ENCODE data around the gene LRP1-AS. TPM values are rescaled to one million over a fixed set of nuclear protein-coding genes. Genes with fewer than 3 reads are reported as not detected.

LRP1-AS gene
- total RNA-seq = not detected in 2 replicates

GRCh38 chr12:57146961-57147944 lies at the start of gene LRP1-AS:
Gene LRP1-AS, minus strand, starts transcription at chr12:57147619.

GRCh38 chr12:57127726-57128518 lies 19.5 kb downstream of the LRP1-AS start, which contains the start of gene LRP1:
Gene LRP1, plus strand, starts transcription at chr12:57128483. Its CDS starts 482 bp downstream, at chr12:57128965.

DNA sequence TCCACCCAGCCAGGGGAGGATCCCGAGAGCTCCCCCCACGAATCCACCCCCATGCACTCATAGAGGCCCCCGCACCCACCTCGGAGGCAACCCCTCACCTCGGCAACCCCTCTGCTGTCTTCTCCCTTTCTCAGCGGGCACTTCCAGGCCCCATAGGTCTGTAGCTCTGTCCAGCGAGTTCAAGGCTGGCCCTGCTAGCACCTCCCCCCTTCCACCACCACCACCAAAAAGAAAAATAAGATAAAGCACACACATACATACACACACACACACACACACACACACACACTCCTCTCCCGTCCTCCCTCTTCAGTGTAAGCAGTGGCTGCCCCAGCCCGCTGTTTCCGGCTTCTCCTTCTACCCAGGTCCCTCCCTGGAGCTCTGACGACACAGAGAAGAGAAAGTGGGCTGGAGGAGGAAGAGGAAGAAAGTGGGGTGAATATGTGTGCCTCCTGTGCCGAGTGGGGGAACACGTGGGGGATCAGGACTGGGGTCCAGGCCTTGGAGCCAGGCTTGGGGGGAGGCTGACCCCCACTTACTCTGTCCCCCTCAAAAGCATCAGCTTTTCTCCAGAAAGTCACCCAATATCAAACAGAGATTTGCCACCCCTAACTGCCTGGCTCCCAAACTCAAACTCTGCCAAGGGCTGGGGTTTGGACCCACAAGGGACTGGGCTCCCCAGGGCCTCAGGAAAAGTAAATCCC lies 36.2 kb downstream of the LRP1-AS start, which contains the start of gene STAT6:
Gene STAT6, minus strand, starts transcription at position 332 of the 704 bp plus-strand sequence. CDS start 3,084 bp downstream, outside the sequence.

Other genes with a start within 250 kb of the LRP1-AS start
- 0.31 and 0.57 TPM in 2 replicates for gene SDR9C7, start 213.2 kb downstream of the LRP1-AS start, total RNA-seq
- gene RDH16, start 190.0 kb downstream of the LRP1-AS start, total RNA-seq = 0.16 TPM in 1 of 2 replicates, not detected in the other
- 2.5 and 3.2 TPM in 2 replicates for gene ZBTB39, start 141.1 kb downstream of the LRP1-AS start, total RNA-seq
- not detected in 2 replicates for gene TAC3, start 131.1 kb downstream of the LRP1-AS start, total RNA-seq
- not detected in 2 replicates for gene MYO1A, start 97.5 kb downstream of the LRP1-AS start, total RNA-seq
- 6.0 and 10.9 TPM in 2 replicates for gene NEMP1, start 68.8 kb downstream of the LRP1-AS start, total RNA-seq
- 31.2 and 41.2 TPM in 2 replicates for gene NAB2, start 58.5 kb downstream of the LRP1-AS start, total RNA-seq
- gene STAT6, start 36.3 kb downstream of the LRP1-AS start, total RNA-seq = 66.8 and 74.7 TPM in 2 replicates
- gene LRP1, start 19.1 kb downstream of the LRP1-AS start, total RNA-seq = 6.2 and 17.9 TPM in 2 replicates
- 2.1 and 24.9 TPM in 2 replicates for gene NXPH4, start 69.2 kb upstream of the LRP1-AS start, total RNA-seq
- 222 and 338 TPM in 2 replicates for gene SHMT2, start 82.1 kb upstream of the LRP1-AS start, total RNA-seq
- 0.11 TPM in 1 of 2 replicates, not detected in the other for gene STAC3, start 103.6 kb upstream of the LRP1-AS start, total RNA-seq